Ishikawa (cell line): Measurements from ENCODE around the gene HOXA9.

Experiments used
- CEBPB ChIP-seq: IDR thresholded peaks from 2 replicates; pipeline ENCODE4 v1.6.1; 2012
- CREB1 ChIP-seq: IDR thresholded peaks from 2 replicates; pipeline ENCODE4 v1.6.1; 2012; ENCODE audit warnings: low read depth
- EGR1 ChIP-seq: IDR thresholded peaks from 2 replicates; pipeline ENCODE4 v1.6.1; 2012
- EP300 ChIP-seq: IDR thresholded peaks from 2 replicates; pipeline ENCODE4 v1.6.1; 2012; ENCODE audit warnings: borderline replicate concordance
- RAD21 ChIP-seq: IDR thresholded peaks from 2 replicates; pipeline ENCODE4 v1.6.1; 2012; ENCODE audit warnings: low read depth
- REST ChIP-seq: IDR thresholded peaks from 2 replicates; pipeline ENCODE4 v1.6.1; 2012; ENCODE audit warnings: low read depth, mild to moderate bottlenecking
- TAF1 ChIP-seq: IDR thresholded peaks from 2 replicates; pipeline ENCODE4 v1.6.1; 2012; ENCODE audit warnings: low read depth, mild to moderate bottlenecking
- YY1 ChIP-seq: IDR thresholded peaks from 2 replicates; pipeline ENCODE4 v1.6.1; 2012; ENCODE audit warnings: low read depth
- ZBTB7A ChIP-seq: IDR thresholded peaks from 2 replicates; pipeline ENCODE4 v1.6.1; 2012; ENCODE audit warnings: low read depth
- TF ChIP-seq, protein P1 (sequence below): IDR thresholded peaks from 2 replicates; pipeline ENCODE4 v1.6.1; 2012

DNA sequence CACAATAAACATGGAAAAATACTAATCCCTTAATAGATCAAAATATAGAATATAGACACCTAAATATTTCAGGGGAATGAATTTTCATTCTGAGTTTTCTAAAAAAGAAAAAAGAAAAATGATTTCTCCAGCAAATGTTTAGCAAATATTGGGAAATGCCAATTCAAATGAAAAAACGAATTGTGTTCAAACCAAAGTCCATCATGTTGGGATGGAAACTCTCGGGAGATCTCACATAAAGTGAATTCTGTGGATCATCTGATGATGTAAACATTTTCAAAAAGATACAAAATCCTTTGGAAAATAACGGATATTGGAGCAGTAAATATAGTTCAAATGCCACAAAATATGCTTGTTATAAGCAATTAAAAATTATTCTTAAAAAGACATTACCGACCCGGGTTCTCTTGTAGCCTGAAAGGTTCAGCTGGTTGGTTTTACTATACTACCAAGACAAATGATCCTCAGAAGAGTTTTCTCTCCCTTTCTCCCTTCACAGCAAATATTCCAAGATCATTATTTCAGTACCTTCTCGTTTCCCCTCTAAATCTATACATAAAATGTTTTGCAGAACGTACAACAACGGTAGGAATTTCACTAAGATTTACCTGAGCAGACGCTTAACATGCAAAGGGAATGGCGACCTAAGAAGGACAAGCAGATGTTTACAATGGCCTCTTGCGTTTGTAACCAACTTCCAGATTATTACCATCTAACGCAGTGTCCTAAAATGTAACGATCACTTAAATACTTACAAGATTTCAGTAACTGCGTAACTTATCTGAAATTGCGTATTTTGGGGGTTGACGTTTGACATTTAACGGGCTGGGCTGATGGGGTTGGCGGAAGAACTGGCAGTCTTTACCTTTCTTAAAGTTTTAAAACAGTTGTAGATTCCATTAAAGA, 32.1 kb upstream of the HOXA9 start:
- TF ChIP-seq EGR1 (no peak), RAD21 (no peak), TAF1 (no peak), CEBPB (no peak), EP300 (no peak), REST (no peak), ZBTB7A (no peak), CREB1 (no peak), YY1 (no peak)
- TF ChIP-seq, protein P1, sequence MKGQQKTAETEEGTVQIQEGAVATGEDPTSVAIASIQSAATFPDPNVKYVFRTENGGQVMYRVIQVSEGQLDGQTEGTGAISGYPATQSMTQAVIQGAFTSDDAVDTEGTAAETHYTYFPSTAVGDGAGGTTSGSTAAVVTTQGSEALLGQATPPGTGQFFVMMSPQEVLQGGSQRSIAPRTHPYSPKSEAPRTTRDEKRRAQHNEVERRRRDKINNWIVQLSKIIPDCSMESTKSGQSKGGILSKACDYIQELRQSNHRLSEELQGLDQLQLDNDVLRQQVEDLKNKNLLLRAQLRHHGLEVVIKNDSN: no peak
